AG10803 (cell line): ENCODE measurements around the gene GRID2.
"Not testable (repeated sequence)": the region's sequence is repeated elsewhere in the genome, so short reads cannot be mapped to it uniquely, and the experiment has no call there.

Experiments used
- DNase-seq: peaks from one replicate; pipeline ENCODE4 v3.0.0; 2010; ENCODE audit warnings: low read depth
- H3K4me3 ChIP-seq: 2 replicates; pipeline ENCODE4 v1.5.1; 2011; ENCODE audit warnings: mild to moderate bottlenecking, low read length, control low read depth
- TF ChIP-seq, protein P1 (sequence below): conservative IDR thresholded peaks from 2 replicates; pipeline ENCODE4 v1.5.1; 2011; ENCODE audit warnings: mild to moderate bottlenecking, low read length, control low read depth, inconsistent platforms

The GRID2 gene

GRCh38 chr4:93670434-93670833 lies 1366.7 kb downstream of the GRID2 start:
- H3K4me3 ChIP-seq: no peak overlapping the region
- no peak for DNase-seq
- TF ChIP-seq, protein P1, sequence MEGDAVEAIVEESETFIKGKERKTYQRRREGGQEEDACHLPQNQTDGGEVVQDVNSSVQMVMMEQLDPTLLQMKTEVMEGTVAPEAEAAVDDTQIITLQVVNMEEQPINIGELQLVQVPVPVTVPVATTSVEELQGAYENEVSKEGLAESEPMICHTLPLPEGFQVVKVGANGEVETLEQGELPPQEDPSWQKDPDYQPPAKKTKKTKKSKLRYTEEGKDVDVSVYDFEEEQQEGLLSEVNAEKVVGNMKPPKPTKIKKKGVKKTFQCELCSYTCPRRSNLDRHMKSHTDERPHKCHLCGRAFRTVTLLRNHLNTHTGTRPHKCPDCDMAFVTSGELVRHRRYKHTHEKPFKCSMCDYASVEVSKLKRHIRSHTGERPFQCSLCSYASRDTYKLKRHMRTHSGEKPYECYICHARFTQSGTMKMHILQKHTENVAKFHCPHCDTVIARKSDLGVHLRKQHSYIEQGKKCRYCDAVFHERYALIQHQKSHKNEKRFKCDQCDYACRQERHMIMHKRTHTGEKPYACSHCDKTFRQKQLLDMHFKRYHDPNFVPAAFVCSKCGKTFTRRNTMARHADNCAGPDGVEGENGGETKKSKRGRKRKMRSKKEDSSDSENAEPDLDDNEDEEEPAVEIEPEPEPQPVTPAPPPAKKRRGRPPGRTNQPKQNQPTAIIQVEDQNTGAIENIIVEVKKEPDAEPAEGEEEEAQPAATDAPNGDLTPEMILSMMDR: no peak

DNA sequence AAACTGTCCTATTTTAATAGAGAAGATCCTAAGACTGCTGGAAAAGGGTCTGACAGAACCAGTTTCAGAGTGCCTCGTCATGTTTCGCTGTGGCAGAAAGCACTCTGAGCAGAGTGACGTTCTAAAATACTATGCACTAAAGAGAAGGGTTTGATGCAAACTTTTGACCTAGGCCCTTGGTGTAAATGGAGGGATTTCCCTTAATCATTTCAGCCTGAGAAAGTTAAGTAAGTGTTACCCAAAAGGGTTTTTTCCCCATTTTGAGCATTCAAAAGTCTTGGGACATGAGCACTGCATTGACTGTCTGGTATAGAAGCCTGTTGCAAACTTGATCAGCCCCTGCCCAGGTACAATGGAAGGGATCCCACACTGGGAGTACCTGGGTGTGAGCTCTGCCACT lies 1367.3 kb downstream of the GRID2 start:
- no peak for DNase-seq
- TF ChIP-seq, protein P1: no peak

DNA sequence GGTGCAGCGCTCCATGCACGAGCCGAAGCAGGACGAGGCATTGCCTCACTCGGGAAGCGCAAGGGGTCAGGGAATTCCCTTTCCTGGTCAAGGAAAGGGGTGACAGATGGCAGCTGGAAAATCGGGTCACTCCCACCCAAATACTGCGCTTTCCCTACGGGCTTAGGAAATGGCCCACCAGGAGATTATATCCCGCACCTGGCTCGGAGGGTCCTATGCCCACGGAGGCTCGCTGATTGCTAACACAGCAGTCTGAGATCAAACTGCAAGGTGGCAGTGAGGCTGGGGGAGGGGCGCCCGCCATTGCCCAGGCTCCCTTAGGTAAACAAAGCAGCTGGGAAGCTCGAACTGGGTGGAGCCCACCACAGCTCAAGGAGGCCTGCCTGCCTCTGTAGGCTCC lies 1373.2 kb downstream of the GRID2 start:
- DNase-seq, H3K4me3 ChIP-seq: not testable (repeated sequence)

More for the DNA sequence above, 1367.3 kb downstream of the GRID2 start:
- H3K4me3 ChIP-seq: no peak overlapping the region

- TF ChIP-seq, protein P1: no peak
- DNase-seq: no peak
- H3K4me3 ChIP-seq: no peak overlapping the region
Measured at GRCh38 chr4:93684571-93684970, 1380.8 kb downstream of the GRID2 start.

DNA sequence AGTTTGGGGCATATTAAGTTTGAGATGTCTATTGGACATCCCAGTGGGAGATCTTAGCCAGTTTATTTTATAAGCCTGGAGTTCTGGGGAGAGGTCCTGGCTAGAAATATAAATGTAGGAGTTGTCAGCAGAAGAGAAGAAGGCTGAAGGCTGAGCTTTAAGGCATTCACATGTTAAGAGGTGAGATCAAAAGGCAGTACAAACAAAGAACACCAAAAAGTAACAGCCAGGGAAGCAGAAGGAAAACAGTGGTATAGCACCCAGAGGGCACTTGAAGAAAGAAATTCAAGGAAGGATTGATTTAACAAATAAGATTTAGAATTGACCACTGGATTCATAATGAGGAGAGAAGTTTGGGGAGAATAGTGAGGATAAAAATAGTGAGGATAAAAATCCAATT lies 1383.5 kb downstream of the GRID2 start:
- TF ChIP-seq, protein P1: no peak
- H3K4me3 ChIP-seq: no peak overlapping the region
- no peak for DNase-seq

DNA sequence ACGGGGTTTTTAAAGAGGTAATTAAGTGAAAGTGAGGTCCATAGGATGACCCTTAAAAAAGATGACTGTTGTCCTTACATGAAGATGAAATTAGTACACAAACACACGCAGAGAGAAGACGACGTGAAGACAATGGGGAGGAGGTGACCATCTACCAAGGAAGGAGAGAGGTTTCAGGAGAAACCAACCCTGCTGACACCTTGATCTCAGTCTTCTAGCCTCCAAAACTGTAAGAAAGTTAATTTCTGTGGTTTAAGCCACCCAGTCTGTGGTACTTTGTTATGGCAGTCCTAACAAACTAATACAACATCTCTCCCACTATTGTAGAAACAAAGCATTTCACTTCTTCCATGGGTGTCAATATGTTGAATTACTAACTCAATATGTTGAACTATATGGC lies 1385.2 kb downstream of the GRID2 start:
- no peak for DNase-seq
- TF ChIP-seq, protein P1: no peak
- H3K4me3 ChIP-seq: no peak overlapping the region

GRCh38 chr4:93693141-93693540 lies 1389.4 kb downstream of the GRID2 start:
- no peak for DNase-seq
- H3K4me3 ChIP-seq: no peak overlapping the region
- TF ChIP-seq, protein P1: no peak

DNA sequence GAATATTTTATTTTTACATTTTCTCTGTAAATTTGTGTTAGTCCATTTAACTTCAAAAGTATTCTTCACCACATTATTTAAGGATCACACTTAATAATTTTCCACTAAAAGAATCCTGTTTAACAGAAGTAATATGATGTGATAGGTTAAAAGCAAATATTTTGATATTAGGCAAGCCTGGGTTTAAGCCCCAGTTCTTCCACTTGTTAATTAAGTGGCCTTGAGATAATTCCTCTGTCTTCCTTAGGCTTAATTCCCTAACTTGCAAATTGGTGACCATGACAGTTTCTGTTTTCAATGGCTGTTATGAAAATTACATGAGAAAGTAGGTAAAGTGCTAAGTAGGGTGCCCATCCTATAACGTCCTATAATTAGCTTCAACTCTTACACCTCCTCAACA lies 1394.9 kb downstream of the GRID2 start:
- TF ChIP-seq, protein P1: no peak
- no peak overlapping the region for H3K4me3 ChIP-seq
- no peak for DNase-seq
